Motor neuron (in vitro differentiated cells): ENCODE results near the gene UTP11. TPM values are rescaled to one million over a fixed set of nuclear protein-coding genes. Genes with fewer than 3 reads are reported as not detected.

Experiments used
- ATAC-seq, 8 experiments: fragments of 200-7000 bp; cut with Tn5 transposase; replicated peaks in 6 of 8; 2 replicates each; pipeline ENCODE4 v1.8.0; 2021; ENCODE audit warnings: mild to moderate bottlenecking in 8 of 8, moderate library complexity in 8 of 8
- H3K27ac ChIP-seq, 2 donors: fragments of 250-450 bp; sonication (Bioruptor Pico); 2 replicates each; pipeline ENCODE4 v1.9.0; 2021; ENCODE audit warnings: antibody characterized with exemption in 2 of 2, mild to moderate bottlenecking in 2 of 2, moderate library complexity in 1 of 2
- H3K4me1 ChIP-seq, 2 donors: fragments of 250-450 bp; sonication (Bioruptor Pico); replicated peaks in 1 of 2; 2 replicates each; pipeline ENCODE4 v1.6.1; 2021; ENCODE audit warnings: antibody characterized with exemption in 2 of 2, mild to moderate bottlenecking in 2 of 2, moderate library complexity in 1 of 2
- H3K4me3 ChIP-seq, 5 donors: fragments of 250-450 bp; sonication (Bioruptor Pico); 2 replicates each; pipeline ENCODE4 v1.9.0; 2021; ENCODE audit warnings: antibody characterized with exemption in 5 of 5, mild to moderate bottlenecking in 5 of 5, moderate library complexity in 4 of 5
- WGBS, 10 experiments: fragments of 450-650 bp; shearing (Covaris generic); methylation state at CpG; one replicate each; pipeline ENCODE4 v1.0.0; 2022; 5-methylcytosine and 5-hydroxymethylcytosine counted together
- in situ Hi-C, 9 experiments: fragments of 400-800 bp; cut with MboI; loops; one replicate each; pipeline ENCODE4 v1.15.0; 2021; ENCODE audit warnings: low sequenced_read_pairs in 9 of 9, low pct_unique_long_range_greater_than_20kb in 2 of 9; ENCODE audit not compliant: unreplicated experiment in 9 of 9
- total RNA-seq, 8 experiments: library from RNA; unstranded; fragments of 300-600 nt; gene quantifications; 2 replicates each; pipeline versions ENCODE4 v1.2.3 to v1.2.4, GENCODE V29; 2022

UTP11 gene
- total RNA-seq, 8 experiments from 2014 or later: 50.4 to 82.4 (median 75.2) TPM

- H3K27ac ChIP-seq: peak overlapping the region; percentile 16 to 71
These were observed 6.3 kb upstream of the UTP11 start for GRCh38 chr1:38006008-38006828.

DNA sequence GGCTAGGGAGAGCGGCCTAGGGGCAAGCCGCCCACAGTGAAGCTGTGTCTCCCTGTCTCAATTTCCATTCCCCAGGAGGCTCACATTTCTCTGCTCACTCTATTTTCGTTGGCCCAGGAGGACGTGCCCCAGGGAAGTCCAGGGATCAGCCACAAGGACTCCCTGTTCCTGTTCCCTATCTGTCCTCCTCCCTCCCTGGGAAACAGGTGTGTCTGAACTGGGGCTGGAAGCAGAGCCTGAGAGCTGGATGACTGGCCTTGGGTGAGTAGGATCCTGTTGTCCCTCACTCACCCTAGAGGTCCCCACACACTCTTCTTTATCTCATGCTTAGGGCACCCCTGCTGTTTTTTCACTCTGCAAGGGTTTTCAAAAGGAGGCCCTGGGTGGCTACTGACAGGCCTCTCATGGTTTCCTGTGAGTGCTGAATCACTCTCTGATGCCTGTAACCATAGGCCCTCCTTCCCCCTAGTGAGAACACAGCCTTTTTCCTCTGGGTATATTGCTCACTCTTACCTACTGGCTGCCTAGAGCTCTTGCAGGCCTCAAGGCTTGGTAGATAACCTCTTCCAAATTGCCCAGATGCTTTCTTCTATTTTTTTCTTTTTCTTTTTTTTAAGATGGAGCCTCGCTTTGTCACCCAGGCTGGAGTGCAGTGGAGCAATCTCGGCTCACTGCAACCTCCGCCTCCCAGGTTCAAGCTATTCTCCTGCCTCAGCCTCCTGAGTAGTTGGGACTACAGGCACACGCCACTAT is 3.3 kb upstream of the UTP11 start:
- no peak overlapping the region for H3K27ac ChIP-seq
- no peak for ATAC-seq
- H3K4me3 ChIP-seq: no peak overlapping the region
- peaks cover 19 to 26% of the 10 kb centered on the region in 2 donors for H3K4me1 ChIP-seq
- in situ Hi-C loops: no loop called here
- 57 to 100% (median 74%) methylated on average over 2 to 8 of the region's 8 CpGs; no CpG with 5 or more reads in 1 of the 10 experiments for WGBS, 10 experiments

More at GRCh38 chr1:38006008-38006828, 6.3 kb upstream of the UTP11 start:
- peak in 4 of 8 experiments; percentile 20 to 63 (median 55) for ATAC-seq
- Histone ChIP-seq H3K4me1 (peaks cover 7 to 20% of the 10 kb centered on the region in 2 donors), H3K4me3 (peak overlapping the region in 2 of 5 donors; percentile 10 to 44)
- WGBS, 10 experiments: 68 to 100% (median 74%) methylated on average over 2 to 7 of the region's 12 CpGs; no CpG with 5 or more reads in 4 of the 10 experiments
- in situ Hi-C loops: no loop called here

DNA sequence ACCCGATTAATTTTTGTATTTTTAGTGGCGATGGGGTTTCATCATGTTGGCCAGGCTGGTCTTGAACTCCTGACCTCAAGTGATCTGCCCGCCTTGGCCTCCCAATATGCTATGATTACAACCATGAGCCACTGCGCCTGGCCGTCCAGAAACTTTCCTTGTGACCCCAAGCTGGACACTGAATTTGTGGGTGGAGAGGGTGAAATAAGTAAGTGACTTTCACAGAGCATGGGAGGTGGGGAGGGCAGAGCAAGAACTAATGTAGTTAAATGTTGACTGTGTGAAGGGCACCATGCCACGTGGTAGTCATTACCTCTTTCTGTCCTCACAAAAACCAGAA is 2.7 kb upstream of the UTP11 start:
- Histone ChIP-seq H3K27ac (no peak overlapping the region), H3K4me1 (peaks cover 21 to 23% of the 10 kb centered on the region in 2 donors), H3K4me3 (no peak overlapping the region)
- WGBS, 10 experiments: 72 to 100% (median 90%) methylated on average over 1 to 5 of the region's 6 CpGs; no CpG with 5 or more reads in 1 of the 10 experiments
- no peak for ATAC-seq
- in situ Hi-C loops: no loop called here

DNA sequence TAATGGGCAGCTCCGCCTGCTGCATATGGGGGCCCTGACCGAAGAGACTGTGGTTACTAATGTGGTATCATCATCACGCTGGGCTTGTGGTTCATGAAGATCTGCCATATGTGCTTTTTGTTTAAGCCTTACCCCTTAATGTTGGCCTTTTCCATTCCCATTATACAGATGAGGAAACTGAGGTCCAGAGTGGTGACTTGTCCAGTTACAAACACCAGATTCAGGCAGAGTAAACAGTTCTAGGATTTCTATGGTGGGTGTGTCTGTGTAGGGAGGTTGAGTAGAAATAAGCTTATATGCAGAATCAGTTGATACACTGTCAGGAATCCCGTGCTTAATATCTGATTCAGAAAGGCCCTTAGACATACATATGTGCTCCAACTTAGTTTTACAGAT is 691 bp downstream of the UTP11 start:
- H3K4me1 ChIP-seq: peaks cover 14 to 15% of the 10 kb centered on the region in 2 donors
- H3K27ac ChIP-seq: peak overlapping the region; percentile 91 to 95
- peak overlapping the region; percentile 68 to 92 (median 84) for H3K4me3 ChIP-seq
- ATAC-seq: peak in 1 of 8 experiments; percentile 1
- in situ Hi-C loops: no loop called here
- WGBS, 10 experiments: 0 to 47% (median 15%) methylated on average over 1 to 4 of the region's 4 CpGs; no CpG with 5 or more reads in 1 of the 10 experiments

DNA sequence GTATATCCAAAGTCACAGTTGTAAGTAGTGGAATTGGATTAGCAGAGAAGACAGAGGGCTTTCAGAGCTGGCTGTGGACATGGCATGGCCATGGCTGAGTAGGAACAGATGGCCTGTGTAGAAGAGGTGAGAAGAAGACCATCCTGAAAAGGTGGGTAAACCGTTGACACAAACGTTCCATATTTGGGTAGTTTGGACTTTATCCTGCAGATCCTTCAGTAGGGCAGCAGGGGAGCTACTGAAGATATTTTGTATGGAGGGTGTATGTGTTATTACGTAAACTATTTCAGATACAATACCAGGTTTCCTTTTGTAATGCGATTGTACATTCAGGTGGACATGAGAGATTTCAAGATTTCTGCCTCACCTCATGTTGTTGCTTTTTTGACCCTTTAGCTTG is 1.6 kb downstream of the UTP11 start:
- WGBS, 10 experiments: 28 to 100% (median 77%) methylated on average over 1 to 4 of the region's 4 CpGs; no CpG with 5 or more reads in 4 of the 10 experiments
- no peak overlapping the region for H3K4me3 ChIP-seq
- H3K27ac ChIP-seq: no peak overlapping the region
- ATAC-seq: no peak
- in situ Hi-C loops: no loop called here
- peaks cover 14 to 15% of the 10 kb centered on the region in 2 donors for H3K4me1 ChIP-seq

- H3K27ac ChIP-seq: no peak overlapping the region
- in situ Hi-C loops: no loop called here
- no peak overlapping the region for H3K4me3 ChIP-seq
- WGBS, 10 experiments: 74 to 100% (median 89%) methylated on average over 1 to 11 of the region's 11 CpGs; no CpG with 5 or more reads in 1 of the 10 experiments
- no peak for ATAC-seq
- peaks cover 14 to 15% of the 10 kb centered on the region in 2 donors for H3K4me1 ChIP-seq
These were observed 2.3 kb downstream of the UTP11 start for GRCh38 chr1:38014724-38015424.

GRCh38 chr1:38015978-38016725 is 3.6 kb downstream of the UTP11 start:
- in situ Hi-C loops: no loop called here
- Histone ChIP-seq H3K4me3 (no peak overlapping the region), H3K4me1 (peaks cover 14 to 15% of the 10 kb centered on the region in 2 donors), H3K27ac (no peak overlapping the region)
- WGBS, 10 experiments: 40 to 100% (median 83%) methylated on average over 1 to 6 of the region's 6 CpGs; no CpG with 5 or more reads in 3 of the 10 experiments
- no peak for ATAC-seq

DNA sequence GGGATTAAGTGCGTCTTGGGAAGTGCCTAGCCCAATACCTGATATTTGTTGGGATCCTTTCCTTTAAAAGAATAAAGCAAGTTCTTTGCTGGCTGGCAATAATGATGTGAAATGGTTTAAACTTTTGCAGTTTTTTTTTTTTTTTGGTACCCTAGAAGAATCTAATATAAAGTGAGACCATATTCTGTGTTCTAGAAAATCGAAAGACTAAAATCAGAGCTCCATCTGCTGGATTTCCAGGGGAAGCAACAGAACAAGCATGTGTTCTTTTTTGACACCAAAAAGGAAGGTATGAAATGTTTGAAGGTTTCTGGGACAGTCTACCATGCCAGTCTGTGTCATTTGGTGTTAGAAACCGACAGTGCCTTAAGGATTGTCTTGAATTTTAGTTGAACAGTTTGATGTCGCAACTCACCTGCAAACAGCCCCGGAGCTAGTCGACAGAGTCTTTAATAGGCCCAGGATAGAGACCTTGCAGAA is 6.4 kb downstream of the UTP11 start:
- in situ Hi-C loops: no loop called here
- Histone ChIP-seq H3K4me1 (peaks cover 2 to 6% of the 10 kb centered on the region in 2 donors), H3K27ac (no peak overlapping the region), H3K4me3 (no peak overlapping the region)
- whole genome bisulfite sequencing, 10 experiments: 47 to 100% (median 86%) methylated on average over 2 to 6 of the region's 6 CpGs
- ATAC-seq: peak in 2 of 8 experiments; percentile 42 to 63

DNA sequence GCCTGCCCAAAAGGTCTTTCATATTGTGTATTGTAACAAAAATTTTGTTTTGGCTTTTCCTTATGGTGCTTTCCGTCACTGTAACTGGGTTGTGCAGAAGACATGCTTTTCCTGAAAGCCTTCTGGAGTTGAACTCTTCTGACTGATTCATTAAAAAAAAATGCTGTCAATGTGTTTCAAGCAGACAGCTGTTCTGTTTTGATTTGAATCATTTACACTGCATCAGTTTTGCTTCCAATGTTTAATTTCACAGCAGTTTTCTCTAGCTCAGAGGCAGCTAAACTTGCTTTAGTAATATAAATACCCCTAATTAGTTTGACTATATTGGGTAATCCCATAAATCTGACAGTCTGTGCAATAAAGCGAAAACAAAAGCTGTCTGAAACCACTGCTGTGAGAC is 7.9 kb downstream of the UTP11 start:
- Histone ChIP-seq H3K4me3 (no peak overlapping the region), H3K4me1 (no peaks in the 10 kb centered on the region), H3K27ac (no peak overlapping the region)
- ATAC-seq: no peak
- 60 to 100% (median 95%) methylated on average over 1 to 2 of the region's 2 CpGs; no CpG with 5 or more reads in 1 of the 10 experiments for WGBS, 10 experiments
- in situ Hi-C loops: loop anchor here in 3 of 9 experiments (5.0 to 10.0 kb wide), 2 partner anchors 807 to 814 kb away; no protein-coding TSS in a partner anchor

GRCh38 chr1:38021969-38022368 is 9.4 kb downstream of the UTP11 start:
- no peak overlapping the region for H3K4me3 ChIP-seq
- peaks cover 0 to 3% of the 10 kb centered on the region in 2 donors for H3K4me1 ChIP-seq
- in situ Hi-C loops: loop anchor here in 3 of 9 experiments (5.0 to 10.0 kb wide), 2 partner anchors 805 to 813 kb away; no protein-coding TSS in a partner anchor
- WGBS, 10 experiments: 80 to 100% (median 93%) methylated on average over 1 to 5 of the region's 5 CpGs; no CpG with 5 or more reads in 2 of the 10 experiments
- no peak for ATAC-seq
- no peak overlapping the region for H3K27ac ChIP-seq

GRCh38 chr1:38022810-38023209 is 10.3 kb downstream of the UTP11 start:
- Histone ChIP-seq H3K4me1 (peaks cover 0 to 6% of the 10 kb centered on the region in 2 donors), H3K4me3 (no peak overlapping the region), H3K27ac (no peak overlapping the region)
- in situ Hi-C loops: loop anchor here in 3 of 9 experiments (5.0 to 10.0 kb wide), 2 partner anchors 804 to 812 kb away; no protein-coding TSS in a partner anchor
- ATAC-seq: no peak
- 80 to 100% (median 93%) methylated on average over 1 to 3 of the region's 3 CpGs; no CpG with 5 or more reads in 1 of the 10 experiments for WGBS, 10 experiments

DNA sequence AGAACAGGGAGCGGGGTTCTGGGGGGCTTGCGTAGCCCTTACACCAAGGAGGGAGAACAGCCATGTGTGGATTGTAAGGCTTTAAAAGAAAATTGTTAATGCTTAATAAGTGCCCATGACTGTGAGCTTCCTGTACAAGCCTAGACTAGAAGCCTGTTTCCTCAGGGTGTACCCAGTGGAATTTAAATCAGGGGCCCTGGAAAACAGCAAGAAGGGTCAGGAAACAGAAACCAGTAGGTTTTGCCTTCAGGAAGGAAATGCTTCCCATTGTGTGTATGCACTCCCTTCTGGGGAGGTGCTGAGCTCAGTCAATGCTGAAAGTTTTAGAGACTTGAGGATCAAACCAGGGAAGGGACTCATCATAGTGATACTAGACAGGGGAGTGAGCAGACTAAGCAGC is 12.7 kb downstream of the UTP11 start:
- ATAC-seq: no peak
- in situ Hi-C loops: loop anchor here in 8 of 9 experiments (10.0 to 25.0 kb wide), 5 partner anchors 462 to 812 kb away; no protein-coding TSS in a partner anchor

More for the DNA sequence above, 12.7 kb downstream of the UTP11 start:
- Histone ChIP-seq H3K27ac (no peak overlapping the region), H3K4me1 (peaks cover 23 to 30% of the 10 kb centered on the region in 2 donors), H3K4me3 (no peak overlapping the region)
- WGBS, 10 experiments: 87 to 100% (median 93%) methylated on average over 2 of the region's 2 CpGs; no CpG with 5 or more reads in 5 of the 10 experiments
